ENCODE results near the gene IBA57.
A peak's percentile ranks its signal among the peaks of the same experiment; 100 is the strongest.

The IBA57 gene

DNA sequence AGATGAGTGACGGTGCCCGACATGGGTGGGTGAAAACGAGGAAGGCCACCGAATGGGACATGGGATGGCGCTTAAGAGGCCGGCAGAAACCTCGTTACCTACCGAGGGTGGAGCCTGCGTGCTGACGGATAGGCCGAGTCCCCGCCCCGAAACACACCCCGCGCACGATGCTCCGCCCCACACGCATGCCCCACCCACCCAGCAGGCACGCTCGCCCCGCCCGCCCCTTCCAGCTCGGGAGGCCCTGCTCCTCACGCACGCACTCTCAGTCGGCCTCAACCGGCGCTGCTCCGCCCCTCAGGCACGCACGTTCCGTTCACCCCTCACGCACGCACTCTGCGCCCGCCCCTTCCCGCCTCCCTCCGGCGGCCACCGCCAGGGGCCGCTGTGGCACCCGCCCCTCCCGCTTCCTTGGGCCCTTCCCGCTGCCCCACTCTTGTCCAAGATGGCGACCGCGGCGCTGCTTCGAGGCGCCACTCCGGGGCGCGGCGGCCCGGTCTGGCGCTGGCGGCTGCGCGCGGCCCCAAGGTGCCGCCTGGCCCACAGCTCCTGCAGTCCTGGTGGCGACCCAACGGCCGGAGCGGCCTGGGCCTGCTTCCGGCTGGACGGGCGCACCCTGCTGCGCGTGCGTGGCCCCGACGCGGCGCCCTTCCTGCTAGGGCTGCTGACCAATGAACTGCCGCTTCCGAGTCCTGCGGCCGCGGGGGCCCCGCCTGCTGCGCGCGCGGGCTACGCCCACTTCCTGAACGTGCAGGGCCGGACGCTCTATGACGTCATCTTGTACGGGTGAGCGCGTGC, at the start of gene IBA57:
Gene IBA57 (plus strand): TSS at position 433 of the 798 bp plus-strand sequence. CDS start 13 bp downstream, at position 446.
- peak; percentile 94 to 96 for DNase-seq

DNA sequence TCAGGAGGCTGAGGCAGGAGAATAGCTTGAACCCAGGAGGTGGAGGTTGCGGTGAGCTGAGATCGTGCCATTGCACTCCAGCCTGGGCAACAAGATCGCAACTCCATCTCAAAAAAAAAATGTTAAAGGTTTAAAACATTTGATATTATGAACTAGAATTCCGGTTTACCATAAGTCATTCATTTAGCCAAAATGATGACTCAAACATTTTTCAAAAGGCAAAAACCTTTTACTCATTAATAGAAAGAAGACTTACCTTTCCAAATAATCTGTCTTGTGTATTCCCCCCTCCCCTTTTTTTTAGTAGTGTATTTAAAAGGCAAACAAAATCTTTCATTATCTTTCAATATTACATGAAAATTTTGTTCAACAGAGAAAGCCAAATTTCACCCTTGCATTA, 48.3 kb upstream of the IBA57 start:
- no peak for DNase-seq

DNA sequence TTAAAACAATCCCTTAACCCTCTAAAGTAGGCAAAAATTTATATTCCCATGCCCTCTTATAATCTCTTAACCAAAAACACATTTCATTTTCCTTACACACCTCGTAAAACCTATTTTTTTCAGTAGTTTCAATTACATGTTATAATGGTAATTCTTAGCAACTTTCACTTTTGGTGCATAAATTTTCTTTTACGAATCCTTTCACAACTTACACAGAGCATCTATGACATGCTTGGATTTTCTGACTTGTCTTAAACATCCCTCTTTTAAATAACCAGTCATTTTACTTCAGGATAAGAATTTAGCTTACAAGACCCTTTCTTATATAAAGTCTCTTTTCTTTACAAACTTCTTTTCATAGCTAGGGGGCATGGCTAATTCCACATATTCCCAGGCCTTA, 47.6 kb upstream of the IBA57 start:
- DNase-seq: no peak

DNA sequence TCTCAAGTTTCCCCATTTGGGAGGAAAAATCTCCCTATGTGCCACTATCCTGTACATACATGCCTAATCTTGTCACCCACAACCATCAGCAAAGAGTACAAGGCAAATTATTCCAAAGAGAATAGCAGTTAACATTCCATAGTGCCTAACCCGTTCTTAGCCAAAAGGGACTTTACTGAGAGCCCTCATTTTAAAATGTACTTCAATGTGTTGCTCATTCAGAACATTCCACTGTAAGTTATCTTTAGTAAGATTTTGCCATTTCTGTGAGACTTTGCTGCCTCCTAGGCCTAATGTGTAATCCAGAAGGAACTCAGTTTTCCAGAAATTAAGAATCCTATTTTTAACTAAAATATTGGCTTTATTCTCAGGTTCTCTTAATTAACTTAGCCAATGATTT, 45.3 kb upstream of the IBA57 start:
- no peak for DNase-seq

DNA sequence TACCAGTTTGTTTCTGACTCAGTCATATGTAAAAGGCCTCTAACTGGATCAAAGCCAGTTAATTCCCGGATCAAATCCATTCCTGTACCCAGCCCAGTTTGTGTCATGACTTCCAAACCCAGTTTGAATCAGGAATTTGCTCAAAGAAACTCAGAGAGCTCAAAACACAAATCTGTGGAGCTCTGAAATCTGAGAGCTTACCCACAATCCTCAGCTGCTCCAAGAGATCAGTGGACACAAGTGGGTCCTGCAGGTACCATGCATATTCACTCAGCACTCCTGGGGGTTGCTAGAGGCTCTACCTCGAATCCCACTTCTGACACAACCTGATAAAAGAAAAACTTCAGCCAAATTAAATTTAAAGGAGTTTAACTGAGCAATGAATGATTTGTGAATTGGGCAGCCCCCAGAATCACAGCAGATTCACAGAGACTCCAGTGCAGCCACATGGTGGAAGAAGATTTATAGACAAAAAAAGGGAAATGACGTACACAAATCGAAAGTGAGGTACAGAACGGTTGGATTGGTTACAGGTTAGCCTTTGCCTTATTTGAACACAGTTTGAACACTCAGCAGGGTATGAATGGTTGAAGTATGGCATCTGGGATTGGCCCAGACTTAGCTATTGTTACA, 44.6 kb upstream of the IBA57 start:
- no peak for DNase-seq

DNA sequence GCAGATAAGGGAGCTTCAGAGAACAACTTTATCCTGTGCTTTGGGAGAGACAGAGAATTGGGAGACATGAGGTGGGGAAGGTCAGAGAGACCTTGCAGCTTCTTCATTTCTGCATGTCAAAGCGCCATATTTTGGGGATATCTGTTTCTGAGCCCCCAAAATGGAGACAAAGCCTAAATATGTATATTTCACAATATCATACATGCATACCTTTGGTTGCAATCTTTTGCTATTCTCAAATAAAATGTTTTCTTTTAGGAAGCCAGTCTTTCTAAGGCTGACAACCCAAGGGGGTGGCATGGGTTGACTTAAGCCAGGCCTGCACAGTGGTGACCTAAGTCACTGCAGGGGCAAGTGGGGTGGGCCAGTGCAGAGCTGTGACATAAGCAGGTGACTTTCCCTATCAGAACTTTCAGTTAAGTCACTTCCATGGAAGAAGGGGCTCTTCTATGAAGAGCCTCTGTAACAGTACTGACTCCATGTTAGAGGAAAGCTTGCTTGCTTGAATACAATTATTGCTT, 42.6 kb upstream of the IBA57 start:
- DNase-seq: no peak

DNA sequence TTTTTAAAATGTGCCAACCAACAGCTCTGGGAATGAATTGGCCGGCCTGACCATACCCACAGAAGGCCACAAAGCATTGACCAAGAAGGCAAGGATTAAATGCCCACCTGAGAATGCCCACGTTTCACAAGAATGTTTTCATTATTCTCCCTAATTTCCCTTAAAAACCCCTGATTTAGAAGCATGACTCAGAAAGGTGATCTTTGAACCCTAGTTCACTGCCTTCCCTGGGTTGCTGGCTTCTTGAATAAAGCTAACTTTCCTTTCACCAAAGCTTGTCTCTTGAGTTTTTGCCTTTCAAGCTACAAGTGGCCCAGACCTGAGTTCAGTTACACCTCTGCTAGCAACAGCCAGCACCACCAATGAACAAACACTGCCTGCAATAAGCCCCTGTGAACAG, 42.1 kb upstream of the IBA57 start:
- DNase-seq: no peak

DNA sequence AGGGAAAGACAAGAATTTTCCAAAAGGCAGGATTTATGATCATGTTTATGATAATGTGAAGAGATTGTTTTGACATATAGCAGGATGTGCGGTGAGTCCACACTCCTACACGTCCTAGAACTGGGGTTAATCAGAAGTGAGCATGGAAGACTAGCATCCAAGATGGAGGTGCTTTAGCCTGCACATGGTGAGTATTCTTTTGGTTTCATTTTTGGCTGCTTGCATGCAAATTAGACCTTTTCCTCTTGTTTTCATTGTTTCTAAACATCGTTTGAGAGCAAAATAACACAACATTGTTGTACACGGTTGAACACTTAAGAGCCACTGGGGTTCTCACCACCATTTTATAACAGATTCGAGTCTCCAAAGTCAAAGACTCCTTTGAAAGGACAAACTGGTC, 40.4 kb upstream of the IBA57 start:
- no peak for DNase-seq

DNA sequence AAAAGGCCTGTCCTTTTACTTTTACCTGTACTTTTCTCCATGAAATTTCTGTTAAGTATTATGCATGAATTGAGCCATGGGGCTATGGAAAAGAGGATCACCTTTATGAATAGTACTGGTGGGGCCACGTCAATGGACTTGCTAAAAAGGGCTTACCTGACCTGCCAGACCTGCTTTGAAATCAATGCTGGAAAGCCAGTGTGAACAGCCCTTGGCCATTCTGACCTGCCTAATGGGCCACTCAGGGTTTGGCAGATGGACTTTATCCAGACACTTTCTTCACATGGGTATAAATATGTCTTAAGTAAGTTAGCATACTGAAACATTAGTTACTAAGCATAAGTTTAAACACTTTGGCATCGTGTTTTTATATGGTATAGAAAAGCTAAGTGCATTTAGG, 33.8 kb upstream of the IBA57 start:
- DNase-seq: no peak

DNA sequence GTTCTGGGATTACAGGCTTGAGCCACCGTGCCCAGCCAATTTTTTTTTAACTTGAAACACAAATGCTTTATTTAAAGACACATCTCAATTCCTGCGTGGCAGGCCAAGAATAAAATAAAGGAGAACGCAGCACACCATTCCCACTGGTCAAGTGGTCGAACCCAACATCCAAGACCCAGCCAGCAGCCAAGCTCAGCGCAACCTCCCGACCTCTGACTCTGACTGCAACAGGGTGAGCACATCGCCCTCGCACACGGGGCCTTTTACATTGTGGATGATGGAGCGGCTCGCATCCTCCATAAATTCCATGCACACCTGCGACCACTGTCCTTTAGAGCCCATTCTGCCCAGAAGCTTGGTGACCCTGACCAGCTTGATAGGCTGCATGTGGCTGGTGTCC, 31.0 kb upstream of the IBA57 start:
- DNase-seq: no peak

DNA sequence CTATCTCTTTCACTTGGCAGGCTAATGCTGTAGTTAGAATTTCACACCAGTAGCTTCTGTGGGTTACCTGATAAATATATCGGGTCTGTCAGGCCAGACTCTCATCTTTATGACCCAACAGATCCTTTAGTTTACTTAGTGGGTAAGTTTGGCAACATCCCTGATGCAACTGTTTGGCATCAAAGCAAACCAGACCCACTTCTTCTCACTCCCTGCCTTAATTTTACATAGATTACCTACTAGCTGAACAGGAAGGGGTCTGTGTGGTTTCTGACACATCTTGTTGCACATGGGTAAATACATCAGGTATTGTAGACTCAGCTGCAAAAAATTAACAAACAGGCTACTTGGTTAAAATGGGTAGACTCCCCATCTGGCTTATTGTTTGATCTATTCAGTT, 28.7 kb upstream of the IBA57 start:
- DNase-seq: no peak

DNA sequence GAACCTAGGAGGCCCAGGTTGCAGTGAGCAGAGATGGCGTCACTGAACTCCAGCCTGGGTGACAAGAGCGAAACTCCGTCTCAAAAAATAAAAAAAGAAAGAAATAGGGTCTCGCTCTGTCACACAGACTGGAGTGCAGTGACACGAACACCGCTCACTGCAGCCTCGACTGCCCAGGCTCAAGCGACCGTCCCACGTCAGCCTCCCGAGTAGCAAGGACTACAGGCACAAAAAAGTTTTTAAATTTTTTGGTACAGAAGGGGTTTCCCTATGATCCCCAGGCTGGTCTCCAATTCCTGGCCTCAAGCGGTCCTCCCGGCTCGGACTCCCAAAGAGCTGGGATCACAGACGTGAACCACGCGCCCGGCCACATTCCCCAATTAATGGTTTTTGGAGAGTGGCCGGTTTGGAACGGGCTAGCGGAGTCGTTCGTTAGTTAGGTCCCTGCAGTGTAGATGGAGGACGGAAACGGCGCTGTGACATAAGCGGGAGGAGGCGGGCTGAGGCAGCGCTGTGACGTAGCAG, 26.1 kb upstream of the IBA57 start:
- no peak for DNase-seq

DNA sequence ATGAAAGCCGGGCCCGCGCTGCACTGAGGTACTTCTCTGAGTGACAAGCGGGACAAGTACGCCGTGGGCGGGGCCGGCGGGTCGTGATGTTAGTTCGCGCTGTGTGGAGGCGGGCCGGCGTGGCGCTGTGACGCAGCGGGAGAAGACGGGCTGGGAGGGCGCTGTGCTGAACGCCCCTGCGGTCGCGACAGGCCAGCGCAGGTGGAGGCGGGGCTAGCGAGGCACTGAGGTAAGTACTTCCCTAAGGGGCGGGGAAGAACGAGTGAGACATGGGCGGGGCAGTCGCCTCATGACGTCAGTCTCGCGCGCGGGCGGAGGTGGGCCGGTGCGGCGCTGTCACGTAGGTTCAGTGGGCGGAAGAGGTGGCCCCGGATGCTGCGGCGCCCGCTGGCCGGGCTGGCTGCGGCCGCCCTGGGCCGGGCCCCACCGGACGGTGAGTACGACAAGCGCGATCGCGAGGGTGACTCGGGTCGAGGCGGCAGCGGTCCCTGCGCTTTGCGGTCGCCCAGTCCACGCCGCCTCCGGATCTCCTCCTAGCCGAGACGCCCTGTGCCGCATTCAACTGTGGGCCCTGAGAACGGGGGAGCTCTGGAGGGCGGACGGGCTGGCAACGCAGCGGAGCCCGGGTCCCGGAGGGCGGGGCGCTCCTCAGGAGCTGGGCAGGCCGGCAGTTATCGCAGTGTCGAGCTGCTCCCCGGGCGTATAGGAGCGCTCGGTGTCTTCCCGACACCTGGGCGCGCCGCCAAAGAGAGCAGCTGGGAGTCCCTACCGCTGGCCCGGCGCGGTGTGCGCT, 25.5 kb upstream of the IBA57 start, which contains the start of gene GUK1:
Gene GUK1 (plus strand): TSS at position 349 of the 793 bp plus-strand sequence. CDS start 24 bp downstream, at position 373.
- peak; percentile 99 for DNase-seq

DNA sequence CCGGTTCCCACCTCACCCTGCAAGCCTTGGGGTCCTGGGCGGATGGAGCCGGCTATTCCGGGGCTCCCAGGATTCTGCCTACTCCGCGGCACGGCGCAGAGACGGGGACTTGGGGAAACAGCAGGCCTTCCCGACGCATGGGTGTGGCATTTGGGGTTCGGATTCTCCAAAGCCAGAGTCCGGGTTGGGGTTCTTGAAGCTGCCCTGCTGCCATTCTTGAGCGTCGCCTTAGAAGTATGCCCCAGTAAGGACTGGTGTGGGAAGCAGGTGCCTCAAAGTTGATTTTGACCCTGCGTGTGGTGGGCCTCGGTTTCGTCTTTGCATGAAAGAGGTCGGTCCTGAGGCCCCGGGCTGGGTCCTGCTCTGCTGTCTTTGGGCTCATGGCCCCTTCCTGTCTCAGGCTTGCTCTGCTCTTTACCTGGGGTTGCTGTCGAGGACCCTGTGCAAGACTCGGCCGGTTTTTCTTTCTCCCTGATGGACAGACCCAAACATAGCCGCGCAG, 24.8 kb upstream of the IBA57 start:
- no peak for DNase-seq

DNA sequence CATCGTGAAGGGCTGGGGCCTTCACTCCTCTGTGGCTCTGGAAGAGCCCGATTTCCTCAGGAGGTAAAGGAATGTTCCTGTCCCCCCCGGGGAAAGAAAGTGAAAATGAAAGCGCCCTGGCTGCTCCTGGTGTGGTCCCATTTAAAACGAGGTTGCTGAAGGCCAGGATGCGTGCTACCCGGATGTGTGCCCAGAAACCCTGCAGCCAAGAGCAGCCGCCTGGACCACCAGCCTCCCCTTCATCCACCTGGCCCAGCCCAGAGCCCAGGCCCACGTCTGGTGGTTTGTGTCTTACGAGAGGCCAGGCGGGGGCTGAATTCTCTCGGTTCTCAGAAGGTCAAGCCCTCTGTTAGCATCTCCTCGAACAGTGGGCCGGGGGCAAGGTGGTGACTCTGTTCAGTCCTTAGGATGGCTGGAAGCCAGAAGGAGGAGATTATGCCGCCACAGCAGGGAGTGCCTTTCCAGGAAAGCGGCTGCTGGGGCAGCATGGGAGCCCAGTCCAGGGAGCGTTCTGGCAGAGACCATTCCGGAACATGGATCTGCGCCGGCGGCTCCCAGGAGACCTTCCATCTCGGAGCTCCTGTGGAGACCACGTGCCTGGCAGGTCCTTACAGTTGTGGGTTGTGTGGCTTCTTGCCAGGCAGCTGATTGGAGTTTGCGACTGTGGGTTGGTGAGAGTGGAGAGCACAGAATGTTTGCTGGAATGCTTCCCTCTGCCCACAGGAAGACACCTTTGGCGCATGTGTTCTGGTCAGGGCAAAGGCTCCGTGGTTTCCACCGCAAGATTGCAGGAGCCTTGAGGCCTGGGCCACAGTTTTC, 24.2 kb upstream of the IBA57 start:
- DNase-seq: no peak

DNA sequence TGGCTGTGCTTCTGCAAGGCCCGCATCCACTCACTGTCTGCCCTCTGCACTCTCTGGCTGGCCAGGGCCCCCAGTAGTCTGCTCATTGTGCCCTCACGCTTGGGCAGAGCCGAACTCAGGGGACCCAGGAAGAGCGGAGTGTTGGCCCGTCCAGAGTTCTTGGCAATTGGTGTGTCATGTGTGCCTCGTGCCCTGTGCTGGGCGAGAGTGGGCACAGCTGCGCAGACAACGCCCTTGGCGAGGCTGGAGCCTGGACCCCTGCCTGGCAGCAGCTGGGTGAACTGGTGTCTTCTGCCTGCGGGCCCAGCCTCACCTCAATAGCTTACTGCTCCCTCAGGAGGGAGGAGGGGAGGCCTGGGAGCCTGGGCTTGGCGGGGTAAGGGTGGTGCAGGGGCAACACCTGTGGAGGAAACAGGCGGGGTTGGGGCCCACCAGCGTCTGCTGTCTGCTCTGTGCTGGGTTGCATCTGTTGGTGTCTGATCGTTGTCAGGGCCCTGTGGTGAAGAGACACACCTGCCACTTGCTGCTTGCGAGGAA, 23.4 kb upstream of the IBA57 start:
- no peak for DNase-seq

DNA sequence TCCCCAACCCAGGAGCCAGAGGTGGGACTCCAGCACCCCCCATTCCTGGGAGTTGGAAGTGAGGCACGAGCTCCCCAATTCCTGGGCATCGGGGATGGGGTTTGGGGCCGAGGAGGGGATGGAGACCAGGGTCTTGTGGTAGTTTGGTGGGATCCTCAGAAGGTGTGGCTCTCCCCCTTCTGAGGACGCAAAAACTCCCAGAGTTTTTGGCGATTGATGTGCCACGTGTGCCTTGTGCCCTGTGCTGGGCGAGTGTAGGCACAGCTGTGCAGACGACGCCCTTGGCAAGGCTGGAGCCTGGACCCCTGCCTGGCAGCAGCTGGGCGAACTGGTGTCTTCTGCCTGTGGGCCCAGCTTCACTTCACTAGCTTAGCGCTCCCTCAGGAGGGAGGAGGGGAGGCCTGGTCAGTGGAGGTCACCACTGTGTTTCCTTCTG, 22.9 kb upstream of the IBA57 start:
- no peak for DNase-seq

DNA sequence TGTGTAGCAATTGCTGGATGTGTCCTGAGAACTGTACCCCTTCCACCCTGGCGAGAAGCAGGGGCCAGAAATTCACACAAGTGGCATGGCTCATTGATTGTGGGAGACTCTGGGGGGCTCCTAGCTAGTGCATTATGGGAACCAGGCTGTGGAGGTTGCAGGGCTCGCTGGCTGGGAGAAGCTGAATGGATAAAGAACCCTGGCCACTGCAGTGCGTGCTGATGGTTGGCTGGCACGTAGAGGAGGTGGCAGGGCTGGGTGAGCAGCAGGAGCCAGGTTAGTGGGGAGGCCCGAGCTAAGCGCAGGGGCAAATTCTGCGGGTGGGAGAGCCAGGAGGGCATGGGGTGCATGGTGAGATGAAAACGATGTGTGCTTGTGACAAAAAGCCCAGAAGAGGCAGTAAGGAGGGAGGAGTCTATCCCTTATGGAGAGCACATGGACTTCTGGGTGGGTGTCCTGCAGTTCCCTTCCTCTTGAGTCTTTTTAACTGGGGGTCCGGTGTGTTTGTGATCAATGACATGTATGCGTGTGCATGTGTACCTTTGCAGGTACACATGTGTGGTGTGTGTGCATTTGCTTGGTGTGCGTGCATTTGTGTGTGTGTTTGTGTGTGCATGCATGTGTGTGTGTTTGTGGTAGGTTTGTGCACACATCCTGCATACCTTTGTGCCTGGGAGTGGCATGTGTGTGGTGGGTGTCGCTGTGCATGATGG, 22.0 kb upstream of the IBA57 start:
- no peak for DNase-seq

DNA sequence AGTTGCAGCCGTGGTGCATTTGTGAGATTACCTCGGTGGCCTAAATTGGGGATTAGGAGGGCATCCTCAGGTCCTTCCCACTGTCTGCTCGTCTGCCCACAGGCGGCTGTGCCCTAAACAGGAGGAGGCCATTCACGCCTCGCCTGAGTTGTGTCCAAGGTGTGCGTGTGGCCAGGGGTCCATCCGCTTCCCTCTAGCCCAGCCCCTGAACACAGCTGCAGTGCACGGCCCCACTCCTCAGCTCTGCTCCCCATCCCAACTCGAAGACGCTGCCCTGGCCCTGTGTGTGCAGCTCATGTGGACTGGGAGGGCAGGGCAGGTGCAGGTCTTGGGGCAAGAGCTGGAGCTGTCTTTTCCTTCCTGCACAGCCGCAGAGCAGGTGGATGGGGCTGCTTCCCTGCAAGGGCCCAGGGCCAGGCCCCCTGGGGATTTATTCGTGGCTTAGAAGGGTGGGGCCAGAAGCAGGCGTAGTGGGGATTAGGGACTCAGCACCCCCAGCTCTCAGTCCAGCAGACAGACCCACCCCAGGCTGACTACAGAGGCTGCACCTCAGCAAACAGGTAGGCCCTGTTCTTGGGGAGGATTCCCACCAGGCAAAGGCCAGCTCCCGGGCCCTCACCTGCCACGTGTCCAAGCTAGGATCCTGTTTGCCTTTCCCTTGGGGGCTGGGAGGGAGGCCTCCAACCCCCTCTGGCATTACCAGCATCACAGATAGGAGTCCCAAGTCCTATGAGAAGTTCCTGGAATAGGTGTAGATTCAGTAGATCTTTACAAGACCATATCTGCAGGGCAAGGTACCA, 21.2 kb upstream of the IBA57 start:
- no peak for DNase-seq

DNA sequence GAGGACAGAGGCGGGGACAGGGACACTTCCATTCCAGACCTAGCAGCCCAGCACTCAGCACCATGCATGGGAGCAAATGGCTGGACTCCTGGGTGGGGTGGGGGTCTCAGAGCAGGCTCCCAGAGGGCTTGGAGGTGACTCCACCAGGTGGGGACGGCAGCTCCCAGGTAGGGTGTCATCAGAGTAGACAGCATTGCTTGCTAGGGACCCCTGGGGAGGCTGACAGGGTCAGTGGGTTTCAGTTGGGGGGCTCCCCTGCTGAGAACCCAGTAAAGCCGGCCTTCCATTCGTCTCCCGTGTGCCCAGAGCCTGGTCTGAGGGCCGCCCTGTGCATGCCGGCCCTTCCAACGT, 20.6 kb upstream of the IBA57 start:
- DNase-seq: no peak

All from SHP77 (cell line).